BLaER1 (cell line): ENCODE results near the gene SMDT1.

Source experiments
- H3K27ac ChIP-seq: shearing (Covaris generic); formaldehyde crosslinking; 2 replicates; pipeline ENCODE4 v1.8.1; 2022
- H3K27me3 ChIP-seq: shearing (Covaris generic); formaldehyde crosslinking; 2 replicates; pipeline ENCODE4 v1.8.1; 2022
- H3K36me3 ChIP-seq: shearing (Covaris generic); formaldehyde crosslinking; 2 replicates; pipeline ENCODE4 v1.8.1; 2022
- H3K4me1 ChIP-seq: shearing (Covaris generic); formaldehyde crosslinking; 2 replicates; pipeline ENCODE4 v1.8.1; 2022
- H3K4me2 ChIP-seq: shearing (Covaris generic); formaldehyde crosslinking; 2 replicates; pipeline ENCODE4 v1.8.1; 2022
- H3K4me3 ChIP-seq: shearing (Covaris generic); formaldehyde crosslinking; 2 replicates; pipeline ENCODE4 v1.8.1; 2022
- H3K9ac ChIP-seq: shearing (Covaris generic); formaldehyde crosslinking; 2 replicates; pipeline ENCODE4 v1.8.1; 2022
- H3K9me3 ChIP-seq: shearing (Covaris generic); formaldehyde crosslinking; 2 replicates; pipeline ENCODE4 v1.8.1; 2022
- H4K20me1 ChIP-seq: shearing (Covaris generic); formaldehyde crosslinking; 2 replicates; pipeline ENCODE4 v1.8.1; 2022
- Cebpa-rat ChIP-seq: shearing (Covaris generic); IDR thresholded peaks from 2 replicates; pipeline ENCODE4 v1.8.1; 2022

The SMDT1 gene

DNA sequence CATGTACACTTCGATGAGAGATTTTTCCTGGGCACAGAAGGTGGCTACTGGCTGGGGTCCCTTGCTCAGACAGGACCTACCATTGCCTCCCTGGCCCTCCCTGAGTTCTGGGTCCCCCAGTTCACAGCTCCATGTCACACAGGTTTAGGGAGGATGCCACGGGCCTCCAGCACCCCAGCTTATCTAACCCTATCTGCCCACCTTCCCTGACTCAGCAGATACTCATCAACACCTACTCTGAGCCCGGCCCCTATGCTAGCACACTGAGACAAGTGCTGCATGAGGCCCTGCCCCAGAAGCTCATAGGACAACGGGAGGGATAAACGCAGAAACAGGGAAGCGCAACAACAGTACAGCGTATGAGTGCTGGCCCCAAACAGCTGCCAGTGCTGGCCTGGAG is 18.5 kb upstream of the SMDT1 start:
- Histone ChIP-seq H3K4me1 (no peaks in the 10 kb centered on the region), H3K27ac (no peak overlapping the region), H3K4me2 (no peak overlapping the region), H3K27me3 (no peaks in the 10 kb centered on the region), H4K20me1 (no peaks in the 10 kb centered on the region), H3K36me3 (peaks cover 76% of the 10 kb centered on the region), H3K9ac (no peak overlapping the region), H3K9me3 (peaks cover 29% of the 10 kb centered on the region), H3K4me3 (no peak overlapping the region)
- TF ChIP-seq Cebpa-rat = no peak

- TF ChIP-seq Cebpa-rat = no peak
- no peaks in the 10 kb centered on the region for H4K20me1 ChIP-seq
- no peaks in the 10 kb centered on the region for H3K27me3 ChIP-seq
- no peak overlapping the region for H3K4me2 ChIP-seq
- H3K9me3 ChIP-seq = peaks cover 16% of the 10 kb centered on the region
- H3K4me3 ChIP-seq = no peak overlapping the region
- no peaks in the 10 kb centered on the region for H3K4me1 ChIP-seq
- H3K36me3 ChIP-seq = peaks cover 85% of the 10 kb centered on the region
- no peak overlapping the region for H3K9ac ChIP-seq
- no peak overlapping the region for H3K27ac ChIP-seq
Measured at GRCh38 chr22:42062506-42063170, 16.9 kb upstream of the SMDT1 start.

GRCh38 chr22:42064629-42065028 is 14.9 kb upstream of the SMDT1 start:
- Histone ChIP-seq H3K9ac (no peak overlapping the region), H3K27me3 (no peaks in the 10 kb centered on the region), H3K4me3 (no peak overlapping the region), H4K20me1 (no peaks in the 10 kb centered on the region), H3K36me3 (peaks cover 78% of the 10 kb centered on the region), H3K4me2 (no peak overlapping the region), H3K9me3 (no peaks in the 10 kb centered on the region), H3K4me1 (peaks cover 9% of the 10 kb centered on the region), H3K27ac (no peak overlapping the region)
- no peak for TF ChIP-seq Cebpa-rat

DNA sequence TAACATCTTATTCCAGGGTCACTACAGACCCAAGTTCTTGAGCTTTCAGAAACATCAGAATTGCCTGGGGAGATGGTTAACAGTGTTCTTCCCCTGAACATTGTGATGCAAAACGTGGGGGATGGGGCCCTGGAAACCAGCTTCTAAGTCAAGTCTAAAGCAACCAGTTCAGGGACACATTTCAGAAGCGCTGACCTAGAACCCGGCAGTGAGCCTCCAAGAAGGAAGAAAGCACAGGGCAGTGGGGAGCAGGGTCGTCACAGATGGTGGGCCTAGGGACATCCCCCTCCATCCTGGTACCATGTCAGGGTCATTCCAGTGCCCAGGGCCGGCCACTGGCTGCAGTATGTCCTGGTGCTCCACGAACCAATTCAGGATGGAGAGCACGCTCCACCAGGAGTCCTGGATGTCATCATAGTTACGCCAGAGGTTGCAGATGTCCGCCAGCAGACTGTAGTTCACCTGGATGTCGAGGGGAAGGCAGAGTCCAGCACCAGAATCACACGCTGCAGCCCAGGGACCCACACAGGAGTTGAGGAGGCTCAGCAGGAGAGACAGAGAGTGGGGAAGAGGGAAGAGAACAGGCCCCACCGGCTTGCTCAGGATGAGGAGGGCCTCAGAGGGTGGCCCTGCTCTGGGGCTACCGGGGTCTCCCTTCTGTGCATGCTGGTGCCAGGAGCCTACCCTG is 13.9 kb upstream of the SMDT1 start:
- H3K4me3 ChIP-seq = no peak overlapping the region
- no peaks in the 10 kb centered on the region for H4K20me1 ChIP-seq
- H3K27ac ChIP-seq = no peak overlapping the region
- peaks cover 69% of the 10 kb centered on the region for H3K36me3 ChIP-seq
- H3K4me2 ChIP-seq = no peak overlapping the region
- no peak for TF ChIP-seq Cebpa-rat
- no peaks in the 10 kb centered on the region for H3K27me3 ChIP-seq
- H3K9ac ChIP-seq = no peak overlapping the region
- H3K4me1 ChIP-seq = peaks cover 16% of the 10 kb centered on the region
- H3K9me3 ChIP-seq = no peaks in the 10 kb centered on the region

DNA sequence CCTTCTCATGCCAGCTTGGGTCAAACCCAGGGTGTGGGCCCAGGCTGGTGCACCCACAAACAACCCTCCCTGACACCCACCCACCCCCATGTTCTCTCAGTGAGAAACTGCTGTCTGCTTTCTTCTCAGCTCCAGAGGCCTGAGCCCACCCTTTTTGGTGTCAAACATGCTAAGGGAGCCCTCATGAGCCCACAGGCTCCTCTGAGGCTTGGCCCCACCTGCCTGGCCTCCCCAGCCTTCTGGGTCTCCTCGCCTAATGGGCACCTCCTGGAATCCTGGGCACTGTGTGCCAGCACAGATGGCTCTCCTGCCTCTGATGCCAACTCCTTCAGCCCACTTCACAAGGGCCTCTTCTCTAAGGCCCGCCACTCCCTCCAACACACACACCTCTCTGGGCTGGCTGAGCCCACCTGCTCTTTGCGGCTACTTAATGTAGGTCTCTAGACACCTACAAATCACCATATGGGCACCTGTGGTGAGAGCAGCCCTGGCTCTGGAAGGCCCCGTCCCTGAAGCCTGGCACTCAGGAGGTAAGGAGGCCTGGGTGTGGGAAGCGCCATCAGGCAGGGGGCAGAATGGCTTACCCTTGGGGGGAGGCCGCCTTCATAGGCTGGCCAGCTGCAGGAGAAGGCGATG is 13.3 kb upstream of the SMDT1 start:
- no peaks in the 10 kb centered on the region for H3K9me3 ChIP-seq
- peaks cover 62% of the 10 kb centered on the region for H3K36me3 ChIP-seq
- TF ChIP-seq Cebpa-rat = no peak
- H3K27ac ChIP-seq = no peak overlapping the region
- H3K4me1 ChIP-seq = peaks cover 20% of the 10 kb centered on the region
- H3K4me3 ChIP-seq = no peak overlapping the region
- H3K4me2 ChIP-seq = no peak overlapping the region
- no peaks in the 10 kb centered on the region for H4K20me1 ChIP-seq
- no peak overlapping the region for H3K9ac ChIP-seq
- no peaks in the 10 kb centered on the region for H3K27me3 ChIP-seq

- TF ChIP-seq Cebpa-rat = no peak
Measured at GRCh38 chr22:42066937-42067336, 12.6 kb upstream of the SMDT1 start.

DNA sequence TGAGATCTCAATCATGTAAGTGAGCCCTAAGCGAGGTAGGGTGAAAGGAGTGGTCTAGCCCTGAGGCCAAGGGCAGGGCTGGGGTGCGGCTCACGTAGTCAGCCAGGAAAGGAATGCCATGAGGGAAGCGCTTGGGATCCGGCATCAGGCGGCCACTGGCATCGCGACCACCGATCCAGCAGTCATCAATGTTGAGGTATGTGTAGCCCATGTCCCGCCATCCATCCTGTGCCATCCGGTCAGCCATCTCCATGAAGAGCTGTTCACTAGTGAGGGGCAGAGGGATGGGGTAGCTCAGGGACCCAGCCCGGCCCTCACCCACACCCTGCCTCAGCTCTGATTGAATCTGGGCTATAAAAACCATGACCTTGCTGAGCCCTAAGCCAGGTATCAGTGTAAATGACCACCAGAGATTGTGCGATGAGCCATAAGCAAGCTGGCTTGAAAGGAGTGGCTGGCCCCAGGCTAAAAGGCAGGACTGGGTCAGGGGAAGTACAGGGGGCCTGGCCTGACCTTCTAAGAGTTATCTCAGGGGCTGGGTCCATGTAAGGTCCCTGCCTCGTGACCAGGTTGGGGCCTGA is 11.7 kb upstream of the SMDT1 start:
- Histone ChIP-seq H3K4me1 (peaks cover 27% of the 10 kb centered on the region), H3K9me3 (no peaks in the 10 kb centered on the region), H3K36me3 (peaks cover 47% of the 10 kb centered on the region), H3K9ac (no peak overlapping the region), H3K27ac (no peak overlapping the region), H3K4me2 (no peak overlapping the region), H3K27me3 (no peaks in the 10 kb centered on the region), H3K4me3 (no peak overlapping the region), H4K20me1 (no peaks in the 10 kb centered on the region)
- TF ChIP-seq Cebpa-rat = no peak

More at GRCh38 chr22:42066937-42067336, 12.6 kb upstream of the SMDT1 start:
- Histone ChIP-seq H3K4me2 (no peak overlapping the region), H3K9ac (no peak overlapping the region), H3K9me3 (no peaks in the 10 kb centered on the region), H3K4me1 (peaks cover 27% of the 10 kb centered on the region), H3K36me3 (peaks cover 55% of the 10 kb centered on the region), H3K27me3 (no peaks in the 10 kb centered on the region), H3K4me3 (no peak overlapping the region), H3K27ac (no peak overlapping the region), H4K20me1 (no peaks in the 10 kb centered on the region)

DNA sequence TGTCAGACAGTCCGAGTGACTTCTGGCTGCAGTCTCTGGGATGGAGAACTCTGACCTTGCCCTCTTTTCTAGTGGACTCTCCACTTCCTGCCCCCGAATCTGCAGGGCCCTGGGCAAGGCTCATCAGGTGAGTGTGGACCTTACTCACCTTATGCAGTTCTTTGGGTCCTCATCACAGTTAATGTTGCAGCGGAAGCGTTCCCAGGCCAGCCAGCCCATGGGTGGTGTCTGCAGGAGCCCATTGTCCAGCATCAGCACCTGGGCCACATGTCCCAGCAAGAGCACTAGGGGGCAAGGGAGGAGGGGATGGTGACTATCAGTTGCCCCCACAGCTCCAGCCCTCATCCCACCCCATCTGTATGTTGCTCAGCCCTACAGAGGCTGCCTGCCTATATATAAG is 11.2 kb upstream of the SMDT1 start:
- Histone ChIP-seq H3K36me3 (peaks cover 42% of the 10 kb centered on the region), H3K9me3 (no peaks in the 10 kb centered on the region), H3K9ac (no peak overlapping the region), H3K27me3 (peaks cover 1% of the 10 kb centered on the region; the same call in 1 of the 2 replicates), H3K27ac (no peak overlapping the region), H4K20me1 (no peaks in the 10 kb centered on the region), H3K4me1 (peaks cover 31% of the 10 kb centered on the region), H3K4me3 (no peak overlapping the region), H3K4me2 (no peak overlapping the region)
- TF ChIP-seq Cebpa-rat = no peak

DNA sequence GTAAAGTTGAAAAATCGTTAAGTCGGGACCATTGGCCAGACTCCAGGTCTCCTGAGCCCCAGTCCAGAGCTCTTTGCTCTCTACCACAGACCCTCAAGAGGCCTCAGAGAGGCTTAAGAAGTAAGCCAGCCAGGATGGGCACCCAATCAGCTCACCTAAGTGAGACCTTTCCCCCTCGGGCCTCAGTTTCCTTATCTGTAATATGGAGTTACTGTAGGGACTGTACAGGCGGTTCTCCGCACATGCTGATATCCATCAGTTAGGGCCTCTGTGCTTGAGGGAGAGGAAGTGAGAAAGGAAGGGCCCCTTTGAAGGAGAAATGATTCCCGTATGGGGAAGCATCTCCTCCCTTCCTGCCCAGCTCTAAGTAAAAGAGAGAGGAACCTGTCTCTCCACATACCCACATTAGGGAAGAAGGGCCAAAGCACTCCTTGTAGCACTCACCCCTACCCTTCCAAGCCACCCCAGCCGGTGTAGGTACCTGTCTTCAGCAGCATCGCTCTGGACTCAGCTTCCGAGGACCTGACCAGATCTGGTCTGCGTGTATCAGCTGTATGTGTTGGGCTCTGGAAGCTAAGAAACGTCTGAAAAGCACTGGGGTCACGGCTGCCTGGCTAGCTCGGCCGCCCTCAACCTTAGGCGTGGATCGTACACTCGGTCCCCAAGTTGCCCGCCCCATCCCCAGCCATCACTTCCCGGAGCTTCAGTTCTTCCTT is 9.5 kb upstream of the SMDT1 start:
- Histone ChIP-seq H3K27me3 (peaks cover 18% of the 10 kb centered on the region; the same call in 1 of the 2 replicates), H3K4me1 (peaks cover 48% of the 10 kb centered on the region), H3K36me3 (peaks cover 37% of the 10 kb centered on the region), H3K9ac (peak overlapping the region; percentile 76), H3K9me3 (no peaks in the 10 kb centered on the region), H3K4me2 (peak overlapping the region; percentile 99), H3K27ac (peak overlapping the region; percentile 79), H3K4me3 (peak overlapping the region; percentile 76), H4K20me1 (no peaks in the 10 kb centered on the region)
- no peak for TF ChIP-seq Cebpa-rat
